HepG2 (cell line): Measurements from ENCODE around the gene ARHGAP15.

Source experiments
- ATAD3A ChIP-seq: sonication (generic); formaldehyde crosslinking; IDR thresholded peaks from 2 replicates; pipeline ENCODE4 v1.4.0; 2020; ENCODE audit warnings: missing genetic modification reagents
- ATF4 ChIP-seq, 2 experiments: fragments of 450-650 bp in 1 of 2; sonication (generic) in 1 of 2; formaldehyde crosslinking; IDR thresholded peaks; 2 replicates each; pipeline versions ENCODE4 v1.5.0 to v1.8.0; 2020 to 2022; ENCODE audit warnings: mild to moderate bottlenecking in 1 of 2, missing genetic modification reagents in 1 of 2
- CEBPB ChIP-seq: IDR thresholded peaks from 2 replicates; pipeline ENCODE4 v1.6.1; 2011; ENCODE audit warnings: low read depth, low read length, improper control_type of control experiment, borderline replicate concordance
- ESRRA ChIP-seq: sonication (generic); formaldehyde crosslinking; IDR thresholded peaks from 2 replicates; pipeline ENCODE4 v1.5.1; 2020; ENCODE audit warnings: mild to moderate bottlenecking, low read depth, missing genetic modification reagents
- KDM4B ChIP-seq: sonication (generic); formaldehyde crosslinking; IDR thresholded peaks from 2 replicates; pipeline ENCODE4 v1.4.0; 2020; ENCODE audit warnings: missing genetic modification reagents
- MTA1 ChIP-seq: sonication (generic); formaldehyde crosslinking; IDR thresholded peaks from 2 replicates; pipeline ENCODE4 v1.4.0; 2020; ENCODE audit warnings: missing genetic modification reagents, mild to moderate bottlenecking, borderline replicate concordance
- NFE2L1 ChIP-seq: sonication (generic); formaldehyde crosslinking; IDR thresholded peaks from 2 replicates; pipeline ENCODE4 v1.4.0; 2020; ENCODE audit warnings: missing genetic modification reagents, mild to moderate bottlenecking, borderline replicate concordance
- POLR2AphosphoS5 ChIP-seq: IDR thresholded peaks from 2 replicates; pipeline ENCODE4 v1.6.1; 2012; ENCODE audit warnings: low read depth, low read length
- TAF1 ChIP-seq: sonication (generic); formaldehyde crosslinking; IDR thresholded peaks from 2 replicates; pipeline ENCODE4 v1.4.0; 2020; ENCODE audit warnings: missing genetic modification reagents
- USF2 ChIP-seq, 2 experiments: sonication (generic) in 1 of 2; formaldehyde crosslinking in 1 of 2; IDR thresholded peaks; 2 replicates each; pipeline versions ENCODE4 v1.5.1 to v1.6.1; 2011 to 2020; ENCODE audit warnings: borderline replicate concordance in 1 of 2, low read depth in 1 of 2, low read length in 1 of 2, mild to moderate bottlenecking in 1 of 2, missing genetic modification reagents in 1 of 2, moderate library complexity in 1 of 2
- ZNF274 ChIP-seq: sonication (generic); formaldehyde crosslinking; IDR thresholded peaks from 2 replicates; pipeline ENCODE4 v1.5.1; 2020; ENCODE audit warnings: mild to moderate bottlenecking, missing genetic modification reagents
- TF ChIP-seq, protein P1 (sequence below): sonication (generic); formaldehyde crosslinking; IDR thresholded peaks from 2 replicates; pipeline ENCODE4 v1.5.0; 2020; ENCODE audit warnings: mild to moderate bottlenecking, missing genetic modification reagents, moderate library complexity
- TF ChIP-seq, protein P2 (sequence below): sonication (generic); formaldehyde crosslinking; IDR thresholded peaks from 2 replicates; pipeline ENCODE4 v1.4.0; 2020; ENCODE audit warnings: mild to moderate bottlenecking, missing genetic modification reagents

DNA sequence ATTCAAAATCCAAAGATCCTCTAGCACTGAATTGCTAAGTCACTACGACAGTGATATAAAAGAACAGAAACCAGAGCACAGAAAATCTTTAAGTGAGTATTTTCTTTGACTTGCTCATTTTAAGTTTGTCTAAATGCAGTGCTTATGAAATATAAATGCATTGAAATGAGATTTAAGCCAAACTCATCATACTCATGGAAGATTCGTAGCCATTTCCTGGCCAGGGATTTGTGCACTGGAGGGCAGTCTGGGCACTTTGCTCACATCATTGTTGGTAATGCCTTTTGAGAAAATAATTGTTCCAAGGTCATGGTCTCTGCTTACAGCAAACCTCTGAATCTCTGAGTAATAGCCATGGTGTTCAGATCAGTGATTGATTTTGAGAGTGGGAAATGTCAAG, 307.7 kb downstream of the ARHGAP15 start:
- no peak for TF ChIP-seq ZNF274
- TF ChIP-seq ESRRA (CRISPR knock-in tag): no peak
- TF ChIP-seq NFE2L1 (CRISPR knock-in tag): no peak
- TF ChIP-seq ATAD3A (CRISPR knock-in tag): no peak
- TF ChIP-seq, protein P1, sequence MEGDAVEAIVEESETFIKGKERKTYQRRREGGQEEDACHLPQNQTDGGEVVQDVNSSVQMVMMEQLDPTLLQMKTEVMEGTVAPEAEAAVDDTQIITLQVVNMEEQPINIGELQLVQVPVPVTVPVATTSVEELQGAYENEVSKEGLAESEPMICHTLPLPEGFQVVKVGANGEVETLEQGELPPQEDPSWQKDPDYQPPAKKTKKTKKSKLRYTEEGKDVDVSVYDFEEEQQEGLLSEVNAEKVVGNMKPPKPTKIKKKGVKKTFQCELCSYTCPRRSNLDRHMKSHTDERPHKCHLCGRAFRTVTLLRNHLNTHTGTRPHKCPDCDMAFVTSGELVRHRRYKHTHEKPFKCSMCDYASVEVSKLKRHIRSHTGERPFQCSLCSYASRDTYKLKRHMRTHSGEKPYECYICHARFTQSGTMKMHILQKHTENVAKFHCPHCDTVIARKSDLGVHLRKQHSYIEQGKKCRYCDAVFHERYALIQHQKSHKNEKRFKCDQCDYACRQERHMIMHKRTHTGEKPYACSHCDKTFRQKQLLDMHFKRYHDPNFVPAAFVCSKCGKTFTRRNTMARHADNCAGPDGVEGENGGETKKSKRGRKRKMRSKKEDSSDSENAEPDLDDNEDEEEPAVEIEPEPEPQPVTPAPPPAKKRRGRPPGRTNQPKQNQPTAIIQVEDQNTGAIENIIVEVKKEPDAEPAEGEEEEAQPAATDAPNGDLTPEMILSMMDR (CRISPR knock-in tag): no peak
- TF ChIP-seq TAF1 (CRISPR knock-in tag): no peak
- TF ChIP-seq KDM4B (CRISPR knock-in tag): no peak
- TF ChIP-seq POLR2AphosphoS5: no peak
- no peak for TF ChIP-seq USF2 (IDR thresholded peaks at IDR 0.05; ENCODE audit: low read depth, low read length)
- TF ChIP-seq USF2 (CRISPR knock-in tag; IDR thresholded peaks at IDR 0.05; ENCODE audit: borderline replicate concordance): no peak
- no peak for TF ChIP-seq CEBPB
- TF ChIP-seq, protein P2, sequence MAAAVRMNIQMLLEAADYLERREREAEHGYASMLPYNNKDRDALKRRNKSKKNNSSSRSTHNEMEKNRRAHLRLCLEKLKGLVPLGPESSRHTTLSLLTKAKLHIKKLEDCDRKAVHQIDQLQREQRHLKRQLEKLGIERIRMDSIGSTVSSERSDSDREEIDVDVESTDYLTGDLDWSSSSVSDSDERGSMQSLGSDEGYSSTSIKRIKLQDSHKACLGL (CRISPR knock-in tag): no peak
- TF ChIP-seq MTA1 (CRISPR knock-in tag): no peak
- TF ChIP-seq ATF4 (CRISPR knock-in tag; IDR thresholded peaks at IDR 0.05): no peak
